Skin epidermis (tissue), 12 donors: ENCODE measurements around the gene SCARF2.
"Not testable (repeated sequence)": the region's sequence is repeated elsewhere in the genome, so short reads cannot be mapped to it uniquely, and the experiment has no call there.

Source experiments
- H3K27ac ChIP-seq, 21 experiments: fragments of 200-600 bp; sonication (generic) in 11 of 21; one replicate each; pipeline ENCODE4 v1.5.0; 2020; ENCODE audit warnings: mild to moderate bottlenecking in 3 of 21, inconsistent platforms in 2 of 21, moderate library complexity in 2 of 21
- H3K4me3 ChIP-seq, 7 experiments: fragments of 200-600 bp; sonication (generic) in 2 of 7; one replicate each; pipeline ENCODE4 v1.5.0; 2020; ENCODE audit warnings: inconsistent platforms in 2 of 7, mild to moderate bottlenecking in 2 of 7, moderate library complexity in 1 of 7

The SCARF2 gene

GRCh38 chr22:20464912-20465758 is 27.5 kb upstream of the SCARF2 start:
- no peak overlapping the region for H3K4me3 ChIP-seq
- H3K27ac ChIP-seq, result peak overlapping the region in 10 of 21 experiments; percentile 63 to 98 (median 80)

DNA sequence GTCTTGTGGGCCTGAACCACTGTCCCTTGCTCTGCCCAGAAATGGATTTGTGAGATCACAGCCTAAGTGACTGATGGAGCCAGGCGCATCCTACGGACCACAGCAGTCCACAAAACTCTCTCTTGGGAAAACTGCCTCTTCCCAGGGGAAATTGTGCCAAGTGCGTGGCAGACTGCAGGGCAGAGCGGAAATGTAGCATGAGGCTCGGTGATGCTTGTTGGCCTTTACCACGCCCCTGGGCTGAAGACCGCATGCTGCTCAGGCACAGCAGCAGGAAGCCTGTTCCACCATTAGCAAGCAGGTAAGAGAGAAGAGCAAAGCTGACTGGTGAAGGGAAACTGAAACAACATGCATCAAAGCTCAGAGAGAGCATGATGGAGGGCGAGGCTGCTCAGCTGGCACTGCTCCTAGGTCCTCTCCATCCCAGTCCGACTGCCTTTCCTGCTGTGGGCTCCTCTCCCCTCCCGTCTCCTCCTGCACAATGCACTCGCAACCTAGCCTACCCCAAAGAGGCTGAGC is 26.5 kb upstream of the SCARF2 start:
- Histone ChIP-seq H3K27ac (peak overlapping the region in 19 of 21 experiments; percentile 0 to 98 (median 65)), H3K4me3 (no peak overlapping the region)

GRCh38 chr22:20463324-20464095 is 25.9 kb upstream of the SCARF2 start:
- H3K4me3 ChIP-seq, result no peak overlapping the region
- H3K27ac ChIP-seq, result peak overlapping the region in 19 of 21 experiments; percentile 0 to 98 (median 65)

GRCh38 chr22:20459862-20460261 is 22.2 kb upstream of the SCARF2 start:
- no peak overlapping the region for H3K27ac ChIP-seq
- H3K4me3 ChIP-seq, result no peak overlapping the region

DNA sequence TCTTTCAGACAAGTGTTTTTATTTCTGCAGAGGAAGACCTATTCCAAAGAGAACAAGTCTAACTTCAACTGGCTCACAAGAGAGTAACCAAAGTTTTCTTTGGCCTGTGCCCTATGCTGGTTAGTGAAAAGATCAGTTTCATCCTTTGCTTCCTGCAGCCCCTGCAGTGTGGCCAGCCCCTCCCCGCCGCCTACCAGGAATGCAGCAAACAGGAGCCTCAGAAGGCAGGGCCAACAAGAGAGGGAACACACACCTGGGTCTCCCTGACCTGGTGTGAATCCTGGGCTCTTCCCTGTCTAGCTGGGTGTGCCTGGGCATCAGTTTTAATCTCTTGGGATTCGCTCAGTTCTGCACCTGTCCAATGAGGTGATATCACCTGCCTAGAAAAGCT is 21.5 kb upstream of the SCARF2 start:
- Histone ChIP-seq H3K27ac (peak overlapping the region in 1 of 21 experiments; percentile 6), H3K4me3 (no peak overlapping the region)

- H3K27ac ChIP-seq, result peak overlapping the region in 1 of 21 experiments; percentile 6
- H3K4me3 ChIP-seq, result no peak overlapping the region
These were observed 21.0 kb upstream of the SCARF2 start for GRCh38 chr22:20458530-20459151.

GRCh38 chr22:20457506-20458240 is 20.0 kb upstream of the SCARF2 start:
- Histone ChIP-seq H3K4me3 (no peak overlapping the region), H3K27ac (no peak overlapping the region)

DNA sequence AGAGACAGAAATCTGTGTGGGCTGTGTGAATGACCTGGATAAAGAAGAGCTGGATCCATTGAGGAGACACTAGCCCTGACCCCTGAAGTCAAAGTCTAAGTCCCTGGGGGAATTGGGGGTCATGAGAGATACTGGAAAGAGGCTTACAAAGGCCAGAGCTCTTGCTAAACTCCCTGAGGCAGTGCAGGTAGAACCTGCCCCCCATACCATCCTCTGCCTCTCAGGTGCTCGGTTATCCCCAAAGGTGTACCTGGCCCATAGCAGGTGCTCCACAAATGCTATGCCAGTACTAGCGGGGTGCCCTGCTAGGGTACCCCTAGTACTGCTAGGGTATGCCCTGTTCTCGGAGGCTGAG is 19.1 kb upstream of the SCARF2 start:
- Histone ChIP-seq H3K4me3 (no peak overlapping the region), H3K27ac (peak overlapping the region in 1 of 21 experiments; percentile 17)

- Histone ChIP-seq H3K27ac (peak overlapping the region in 1 of 21 experiments; percentile 17), H3K4me3 (no peak overlapping the region)
These were observed 18.6 kb upstream of the SCARF2 start for GRCh38 chr22:20456064-20456721.

- H3K4me3 ChIP-seq, result no peak overlapping the region
- no peak overlapping the region for H3K27ac ChIP-seq
These were observed 18.1 kb upstream of the SCARF2 start for GRCh38 chr22:20455709-20456063.

DNA sequence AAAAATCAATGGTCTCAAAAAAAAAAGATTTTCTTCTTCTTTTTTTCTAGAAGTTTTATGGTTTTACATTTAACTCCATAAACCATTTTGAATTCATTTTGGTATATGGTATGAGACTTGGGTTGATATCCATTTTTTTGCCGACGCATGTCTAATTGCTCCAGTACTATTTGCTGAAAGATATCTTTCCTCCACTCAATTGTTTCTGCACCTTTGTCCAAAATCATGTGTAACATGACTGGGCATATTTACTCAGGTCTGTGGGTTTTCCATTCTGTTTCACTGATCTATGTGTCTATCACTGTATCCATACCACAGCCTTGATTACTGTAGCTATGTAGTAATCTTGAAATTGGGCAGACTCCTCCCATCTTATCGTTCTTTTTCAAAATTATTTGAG is 15.6 kb upstream of the SCARF2 start:
- H3K4me3 ChIP-seq, result no peak overlapping the region
- no peak overlapping the region for H3K27ac ChIP-seq

DNA sequence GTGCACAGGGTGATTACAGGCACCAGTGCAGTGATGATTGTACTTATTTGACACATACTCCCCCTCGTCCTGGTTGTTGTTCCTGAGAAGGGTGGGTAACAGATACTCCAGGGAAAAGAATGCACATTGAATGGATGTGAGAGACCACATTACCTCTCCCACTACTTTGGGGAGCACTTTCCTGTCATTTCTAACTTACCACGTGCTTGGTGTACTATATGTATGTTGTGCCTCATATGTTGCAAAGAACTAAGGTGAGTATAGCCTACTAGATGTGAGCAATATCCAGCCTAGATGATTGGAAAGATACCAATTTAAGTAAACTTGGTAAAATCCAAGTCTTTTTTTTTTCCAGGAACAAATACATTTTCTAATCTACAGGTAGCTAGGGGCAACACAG is 14.3 kb upstream of the SCARF2 start:
- Histone ChIP-seq H3K27ac (no peak overlapping the region), H3K4me3 (no peak overlapping the region)

DNA sequence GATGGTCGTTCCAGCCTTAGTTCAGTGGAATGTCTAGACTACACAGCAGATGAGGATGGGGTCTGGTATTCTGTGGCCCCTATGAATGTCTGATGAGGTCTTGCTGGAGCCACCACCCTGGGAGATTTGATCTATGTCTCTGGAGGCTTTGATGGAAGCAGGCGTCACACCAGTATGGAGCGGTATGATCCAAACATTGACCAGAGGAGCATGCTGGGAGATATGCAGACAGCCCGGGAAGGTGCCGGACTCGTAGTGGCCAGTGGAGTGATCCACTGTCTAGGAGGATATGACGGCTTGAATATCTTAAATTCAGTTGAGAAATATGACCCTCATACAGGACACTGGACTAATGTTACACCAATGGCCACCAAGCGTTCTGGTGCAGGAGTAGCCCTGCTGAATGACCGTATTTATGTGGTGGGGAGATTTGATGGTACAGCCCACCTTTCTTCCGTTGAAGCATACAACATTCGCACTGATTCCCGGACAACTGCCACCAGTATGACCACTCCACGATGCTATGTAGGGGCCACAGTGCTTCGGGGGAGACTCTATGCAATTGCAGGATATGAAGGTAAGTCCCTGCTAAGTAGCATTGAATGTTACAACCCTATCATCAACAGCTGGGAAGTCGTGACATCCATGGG is 13.6 kb upstream of the SCARF2 start:
- not testable (repeated sequence) for H3K4me3 ChIP-seq, H3K27ac ChIP-seq

DNA sequence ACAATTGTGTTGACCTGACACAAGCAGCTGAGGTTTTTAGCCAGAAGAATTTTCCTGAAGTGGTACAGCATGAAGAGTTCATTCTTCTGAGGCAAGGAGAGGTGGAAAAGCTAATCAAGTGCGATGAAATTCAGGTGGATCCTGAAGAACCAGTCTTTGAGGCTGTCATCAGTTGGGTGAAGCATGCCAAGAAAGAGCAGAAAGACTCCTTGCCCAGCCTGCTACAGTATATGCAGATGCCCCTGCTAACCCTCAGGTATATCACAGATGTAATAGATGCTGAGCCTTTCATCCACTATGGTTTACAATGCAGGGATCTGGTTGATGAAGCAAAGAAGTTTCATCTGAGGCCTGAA is 12.9 kb upstream of the SCARF2 start:
- Histone ChIP-seq H3K27ac (no peak overlapping the region), H3K4me3 (no peak overlapping the region)

DNA sequence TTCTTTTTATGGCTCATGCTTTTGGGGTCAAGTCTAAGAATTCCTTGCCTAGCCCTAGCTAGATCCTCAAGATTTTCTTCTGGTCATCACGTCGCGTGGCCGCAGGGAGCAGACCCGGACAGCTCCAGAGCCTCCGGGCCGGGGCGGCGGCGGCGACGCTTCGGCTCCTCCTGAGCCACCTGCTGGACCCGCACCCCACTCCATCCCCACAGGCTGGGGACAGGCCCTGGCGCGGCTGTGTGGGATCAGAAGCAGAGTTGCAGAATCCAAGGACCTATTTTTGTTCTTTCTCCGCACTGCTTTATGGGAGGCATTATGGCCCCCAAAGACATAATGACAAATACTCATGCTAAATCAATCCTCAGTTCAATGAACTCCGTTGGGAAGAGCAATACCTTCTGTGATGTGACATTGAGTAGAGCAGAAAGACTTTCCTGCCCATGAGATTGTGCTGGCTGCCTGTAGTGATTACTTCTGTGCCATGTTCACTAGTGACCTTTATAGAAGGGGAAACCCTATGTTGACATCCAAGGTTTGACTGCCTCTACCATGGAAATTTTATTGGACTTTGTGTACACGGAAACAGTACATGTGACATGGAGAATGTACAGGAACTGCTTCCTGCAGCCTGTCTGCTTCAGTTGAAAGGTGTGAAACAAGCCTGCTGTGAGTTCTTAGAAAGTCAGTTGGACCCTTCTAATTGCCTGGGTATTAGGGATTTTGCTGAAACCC is 12.4 kb upstream of the SCARF2 start:
- no peak overlapping the region for H3K27ac ChIP-seq
- H3K4me3 ChIP-seq, result no peak overlapping the region

DNA sequence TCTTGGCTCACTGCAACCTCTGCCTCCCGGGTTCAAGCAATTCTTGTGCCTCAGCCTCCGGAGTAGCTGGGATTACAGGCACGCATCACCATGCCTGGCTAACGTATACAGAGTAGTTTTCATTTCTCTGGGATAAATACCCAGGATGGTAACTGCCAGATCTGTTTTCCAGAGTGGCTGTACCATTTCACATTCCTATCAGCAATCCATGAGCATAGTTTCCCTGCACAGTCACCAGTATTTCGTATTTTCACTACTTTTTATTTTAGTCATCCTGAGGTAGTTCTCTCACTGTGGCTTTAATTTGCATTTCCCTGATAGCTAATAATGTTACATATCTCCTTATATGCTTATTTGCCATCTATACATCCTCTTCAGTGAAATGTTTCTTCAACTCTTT is 11.0 kb upstream of the SCARF2 start:
- no peak overlapping the region for H3K4me3 ChIP-seq
- H3K27ac ChIP-seq, result no peak overlapping the region

DNA sequence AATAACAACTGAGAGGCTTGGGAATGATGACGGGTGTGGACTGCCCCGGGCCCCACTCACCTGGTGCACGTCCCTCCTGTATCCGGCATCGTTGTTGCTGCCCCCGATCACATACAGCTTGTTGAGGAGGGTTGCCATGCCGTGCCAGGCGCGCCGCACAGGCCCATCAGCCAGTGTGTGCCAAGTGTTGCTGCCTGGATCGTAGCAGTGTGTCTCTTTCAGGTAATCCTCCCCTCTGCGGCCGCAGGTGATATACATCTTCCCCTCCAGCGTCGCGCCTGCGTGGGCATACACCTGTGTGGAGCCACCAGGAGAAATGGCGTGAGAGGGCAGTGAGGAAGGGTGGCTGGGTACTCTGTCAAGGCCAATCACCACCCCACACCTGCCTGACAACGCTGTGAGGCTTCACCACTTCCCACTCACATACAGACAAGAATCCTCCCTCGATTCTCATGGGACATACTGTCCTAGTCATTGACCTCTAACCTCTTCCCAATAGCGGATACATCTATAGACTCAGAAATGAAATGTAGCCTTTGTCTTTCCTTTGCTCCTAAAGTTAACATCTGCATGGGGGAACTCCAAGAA is 8.9 kb upstream of the SCARF2 start:
- no peak overlapping the region for H3K4me3 ChIP-seq

DNA sequence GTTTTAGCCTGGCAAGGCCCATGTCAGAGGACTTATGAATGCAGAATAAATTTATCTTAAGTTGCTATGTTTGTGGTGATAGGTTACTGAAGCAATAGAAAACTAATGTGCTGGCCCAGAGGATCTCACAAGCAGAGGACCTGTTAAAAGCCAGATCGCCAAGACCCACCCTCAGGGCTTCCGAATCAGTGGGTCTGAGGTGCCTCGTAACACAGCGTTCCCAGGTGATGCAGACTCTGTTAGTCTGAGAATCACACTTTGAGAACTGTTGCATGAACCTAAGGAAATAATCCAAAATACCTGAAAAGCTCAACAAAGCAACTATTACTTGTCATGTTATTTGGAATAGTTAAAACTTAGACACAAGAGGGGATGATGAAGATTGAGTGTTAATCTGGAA is 6.7 kb upstream of the SCARF2 start:
- Histone ChIP-seq H3K27ac (no peak overlapping the region), H3K4me3 (no peak overlapping the region)

More for the DNA sequence above, 8.9 kb upstream of the SCARF2 start:
- H3K27ac ChIP-seq, result no peak overlapping the region
